ENCODE data around the gene LSAMP. TPM values are rescaled to one million over a fixed set of nuclear protein-coding genes. Genes with fewer than 3 reads are reported as not detected.

Gene LSAMP
- total RNA-seq, 4 donors from 2014 or later, result 0.30 to 5.5 (median 1.4) TPM

- Histone ChIP-seq H3K36me3 (no peaks in the 10 kb centered on the region), H3K4me3 (no peak overlapping the region), H3K27ac (no peak overlapping the region), H3K27me3 (peaks cover 0 to 5% (median 0%) of the 10 kb centered on the region in 4 donors), H3K4me1 (no peaks in the 10 kb centered on the region), H3K9me3 (no peaks in the 10 kb centered on the region)
- WGBS, 2 donors, result 74 to 77% methylated on average over 6 of the region's 6 CpGs
- no peak for DNase-seq
- intact Hi-C loops (cut with DNase I), result no loop called here
- no peak for TF ChIP-seq POLR2A (IDR thresholded peaks at IDR 0.05)
- TF ChIP-seq, protein P1, sequence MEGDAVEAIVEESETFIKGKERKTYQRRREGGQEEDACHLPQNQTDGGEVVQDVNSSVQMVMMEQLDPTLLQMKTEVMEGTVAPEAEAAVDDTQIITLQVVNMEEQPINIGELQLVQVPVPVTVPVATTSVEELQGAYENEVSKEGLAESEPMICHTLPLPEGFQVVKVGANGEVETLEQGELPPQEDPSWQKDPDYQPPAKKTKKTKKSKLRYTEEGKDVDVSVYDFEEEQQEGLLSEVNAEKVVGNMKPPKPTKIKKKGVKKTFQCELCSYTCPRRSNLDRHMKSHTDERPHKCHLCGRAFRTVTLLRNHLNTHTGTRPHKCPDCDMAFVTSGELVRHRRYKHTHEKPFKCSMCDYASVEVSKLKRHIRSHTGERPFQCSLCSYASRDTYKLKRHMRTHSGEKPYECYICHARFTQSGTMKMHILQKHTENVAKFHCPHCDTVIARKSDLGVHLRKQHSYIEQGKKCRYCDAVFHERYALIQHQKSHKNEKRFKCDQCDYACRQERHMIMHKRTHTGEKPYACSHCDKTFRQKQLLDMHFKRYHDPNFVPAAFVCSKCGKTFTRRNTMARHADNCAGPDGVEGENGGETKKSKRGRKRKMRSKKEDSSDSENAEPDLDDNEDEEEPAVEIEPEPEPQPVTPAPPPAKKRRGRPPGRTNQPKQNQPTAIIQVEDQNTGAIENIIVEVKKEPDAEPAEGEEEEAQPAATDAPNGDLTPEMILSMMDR (IDR thresholded peaks at IDR 0.05), result no peak
Observed at GRCh38 chr3:115862849-115863248, 582.4 kb downstream of the LSAMP start.

- no peak for TF ChIP-seq POLR2A (IDR thresholded peaks at IDR 0.05)
- TF ChIP-seq, protein P1 (IDR thresholded peaks at IDR 0.05), result no peak
- no peaks in the 10 kb centered on the region for H3K9me3 ChIP-seq
- H3K27me3 ChIP-seq, result peaks cover 0 to 5% (median 0%) of the 10 kb centered on the region in 4 donors
- H3K27ac ChIP-seq, result no peak overlapping the region
- no peak for DNase-seq
- no peaks in the 10 kb centered on the region for H3K36me3 ChIP-seq
- intact Hi-C loops (cut with DNase I), result no loop called here
- H3K4me3 ChIP-seq, result no peak overlapping the region
- WGBS, 2 donors, result 77 to 86% methylated on average over 1 of the region's 1 CpG
- H3K4me1 ChIP-seq, result no peaks in the 10 kb centered on the region
Observed at GRCh38 chr3:115862099-115862498, 583.2 kb downstream of the LSAMP start.

DNA sequence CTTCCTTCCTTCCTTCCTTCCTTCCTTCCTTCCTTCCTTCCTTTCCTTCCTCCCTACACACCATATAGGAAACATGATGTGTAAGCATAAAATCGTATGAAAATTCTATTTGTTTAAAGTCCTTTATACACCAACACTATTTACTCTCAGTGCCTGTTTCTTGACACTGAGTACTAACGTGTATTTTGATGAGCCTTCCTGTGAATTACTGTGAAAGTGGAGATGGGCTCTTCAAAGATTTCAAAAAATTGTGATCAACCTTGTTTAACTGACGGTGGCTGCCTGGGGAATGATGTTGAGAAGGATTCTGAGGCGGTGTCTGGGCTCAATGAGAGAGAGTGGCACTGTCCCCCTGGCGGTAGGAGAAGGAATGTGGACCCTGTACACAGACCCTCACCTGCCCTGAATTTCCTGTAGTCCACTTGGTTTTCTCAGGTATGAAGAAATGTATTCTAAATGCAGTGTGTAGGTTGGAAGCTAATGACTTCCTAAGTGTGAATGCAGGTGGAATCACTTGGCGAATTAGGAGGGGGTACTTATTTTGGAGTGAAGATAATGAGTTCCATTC lies 584.0 kb downstream of the LSAMP start:
- Histone ChIP-seq H3K27ac (no peak overlapping the region), H3K27me3 (peaks cover 0 to 5% (median 0%) of the 10 kb centered on the region in 4 donors), H3K4me1 (no peaks in the 10 kb centered on the region), H3K9me3 (no peaks in the 10 kb centered on the region), H3K36me3 (no peaks in the 10 kb centered on the region), H3K4me3 (no peak overlapping the region)
- WGBS, 2 donors, result 69 to 79% methylated on average over 5 to 6 of the region's 6 CpGs
- intact Hi-C loops (cut with DNase I), result no loop called here
- TF ChIP-seq, protein P1 (IDR thresholded peaks at IDR 0.05), result no peak
- no peak for TF ChIP-seq POLR2A (IDR thresholded peaks at IDR 0.05)
- no peak for DNase-seq

DNA sequence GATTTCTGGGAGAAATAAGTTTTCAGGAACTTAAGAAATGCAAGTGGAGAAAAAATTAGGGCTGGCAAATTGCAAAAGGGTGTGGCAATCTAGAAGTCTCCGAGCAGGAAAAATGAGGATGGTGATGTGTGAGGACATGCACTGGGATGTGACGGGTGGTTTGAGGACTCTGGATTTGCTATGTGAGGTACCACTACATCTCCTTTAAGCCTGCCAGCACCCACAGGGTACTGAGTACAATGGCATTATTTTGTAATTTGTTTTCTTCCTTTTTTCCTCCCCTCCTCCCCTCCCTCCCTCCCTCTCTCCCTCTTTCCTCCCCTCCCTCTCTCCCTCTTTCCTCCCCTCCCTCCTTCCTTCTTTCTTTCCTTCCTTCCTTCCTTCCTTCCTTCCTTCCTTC lies 584.5 kb downstream of the LSAMP start:
- Histone ChIP-seq H3K27me3 (peaks cover 0 to 5% (median 0%) of the 10 kb centered on the region in 4 donors), H3K9me3 (no peaks in the 10 kb centered on the region), H3K27ac (no peak overlapping the region), H3K36me3 (no peaks in the 10 kb centered on the region), H3K4me3 (no peak overlapping the region), H3K4me1 (no peaks in the 10 kb centered on the region)
- no peak for DNase-seq
- 36 to 61% methylated on average over 2 of the region's 2 CpGs for WGBS, 2 donors
- TF ChIP-seq, protein P1 (IDR thresholded peaks at IDR 0.05), result no peak
- no peak for TF ChIP-seq POLR2A (IDR thresholded peaks at IDR 0.05)
- intact Hi-C loops (cut with DNase I), result no loop called here

DNA sequence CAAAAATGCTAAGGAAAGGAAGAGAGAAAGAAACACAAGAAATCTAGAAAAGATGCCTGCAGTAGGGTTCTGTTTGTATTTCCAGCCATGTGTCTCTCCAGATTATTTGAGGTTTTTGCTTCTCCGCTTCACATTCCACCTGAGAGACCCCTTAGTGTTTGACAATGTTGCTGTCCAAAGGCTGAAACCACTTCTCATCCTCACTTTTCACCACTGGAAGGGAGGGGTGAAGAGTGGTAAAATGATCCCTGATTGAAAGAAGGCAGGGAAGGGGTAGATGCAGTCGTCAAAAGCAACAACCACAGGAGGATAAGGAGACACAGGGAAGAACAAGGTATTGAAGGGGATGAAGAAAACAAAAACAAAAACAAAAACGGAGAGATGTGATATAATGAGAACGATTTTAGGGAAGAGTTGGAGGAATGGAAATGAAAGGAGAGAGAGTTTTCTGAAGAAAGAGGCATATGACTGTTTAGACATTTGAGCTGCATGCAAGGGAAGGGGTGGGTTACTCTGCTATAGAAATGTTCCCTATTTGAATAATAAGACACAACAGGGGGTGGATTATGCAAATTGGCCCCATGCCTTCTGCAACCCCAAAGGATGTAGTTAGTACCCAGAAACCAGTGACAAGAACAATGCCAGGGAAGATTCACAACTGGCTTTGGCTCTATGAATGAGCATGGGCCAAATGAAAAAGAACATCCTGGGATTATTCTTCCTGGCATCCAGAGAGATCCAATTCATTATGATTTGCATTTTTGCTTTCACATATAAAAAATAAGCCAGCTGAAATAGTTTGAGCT lies 586.1 kb downstream of the LSAMP start:
- no peak for TF ChIP-seq POLR2A (IDR thresholded peaks at IDR 0.05)
- TF ChIP-seq, protein P1 (IDR thresholded peaks at IDR 0.05), result no peak
- intact Hi-C loops (cut with DNase I), result no loop called here
- DNase-seq, result no peak
- WGBS, 2 donors, result 35 to 36% methylated on average over 4 of the region's 4 CpGs
- Histone ChIP-seq H3K36me3 (no peaks in the 10 kb centered on the region), H3K4me3 (no peak overlapping the region), H3K27ac (no peak overlapping the region), H3K4me1 (no peaks in the 10 kb centered on the region), H3K27me3 (peaks cover 0 to 5% (median 0%) of the 10 kb centered on the region in 4 donors), H3K9me3 (no peaks in the 10 kb centered on the region)

All from esophagus squamous epithelium (tissue), 5 donors.